ENCODE data around the gene TMCC2.

Gene TMCC2

GRCh38 chr1:205261946-205262691 lies 34.4 kb downstream of the TMCC2 start:
- H3K4me3 ChIP-seq (ENCODE audit: insufficient read depth in 1 of 2, low read depth in 1 of 2, low read length in 2 of 2) = no peak overlapping the region
- H3K14ac ChIP-seq (ENCODE audit: low read length in 2 of 2) = peak overlapping the region in 1 of 2 experiments; percentile 80
- H3K4me2 ChIP-seq (ENCODE audit: low read length, poor library complexity, severe bottlenecking) = no peak overlapping the region
- peak overlapping the region; percentile 90 for H2BK120ac ChIP-seq (ENCODE audit: low read depth, low read length)
- peak overlapping the region; percentile 44 to 95 for H2BK12ac ChIP-seq (ENCODE audit: low read length in 2 of 2)
- peaks cover 29% of the 10 kb centered on the region for H3K4me1 ChIP-seq (ENCODE audit: control insufficient read depth, insufficient read depth, low read depth, low read length)
- no peaks in the 10 kb centered on the region for H3K9me3 ChIP-seq (ENCODE audit: control insufficient read depth, low read length)
- H3K79me1 ChIP-seq (replicated peaks; ENCODE audit: low read length, poor library complexity, severe bottlenecking) = no peaks in the 10 kb centered on the region
- H2AK5ac ChIP-seq (ENCODE audit: low read length, severe bottlenecking) = peak overlapping the region; percentile 40
- H3K36me3 ChIP-seq (ENCODE audit: control insufficient read depth in 1 of 2, insufficient read depth in 2 of 2, low read depth in 1 of 2, low read length in 2 of 2) = no peaks in the 10 kb centered on the region
- peak overlapping the region; percentile 8 for H3K27ac ChIP-seq (ENCODE audit: low read length, poor library complexity, severe bottlenecking)
- H2BK5ac ChIP-seq (ENCODE audit: low read depth, low read length, poor library complexity, severe bottlenecking) = no peak overlapping the region
- H3K23ac ChIP-seq (ENCODE audit: low read length in 2 of 2) = no peak overlapping the region
- peak overlapping the region; percentile 80 to 84 for H3K18ac ChIP-seq (ENCODE audit: low read depth in 1 of 2, low read length in 2 of 2)
- H2BK15ac ChIP-seq (ENCODE audit: low read depth, poor library complexity, severe bottlenecking) = no peak overlapping the region
- H3K4ac ChIP-seq (ENCODE audit: low read depth in 1 of 2, low read length in 2 of 2) = peak overlapping the region; percentile 10 to 88
- no peaks in the 10 kb centered on the region for H3K27me3 ChIP-seq (ENCODE audit: control insufficient read depth in 1 of 2, insufficient read depth in 1 of 2, low read length in 2 of 2)
- DNase-seq = peak; percentile 85
- peak overlapping the region; percentile 70 for H4K8ac ChIP-seq (ENCODE audit: low read length)
- WGBS = 40% methylated on average over 4 of the region's 5 CpGs
- peak overlapping the region; percentile 9 for H3K9ac ChIP-seq (ENCODE audit: low read length)
- peak overlapping the region; percentile 29 for H2AFZ ChIP-seq (ENCODE audit: low read depth, low read length)
- peak overlapping the region; percentile 92 for H4K91ac ChIP-seq (ENCODE audit: low read length)

DNA sequence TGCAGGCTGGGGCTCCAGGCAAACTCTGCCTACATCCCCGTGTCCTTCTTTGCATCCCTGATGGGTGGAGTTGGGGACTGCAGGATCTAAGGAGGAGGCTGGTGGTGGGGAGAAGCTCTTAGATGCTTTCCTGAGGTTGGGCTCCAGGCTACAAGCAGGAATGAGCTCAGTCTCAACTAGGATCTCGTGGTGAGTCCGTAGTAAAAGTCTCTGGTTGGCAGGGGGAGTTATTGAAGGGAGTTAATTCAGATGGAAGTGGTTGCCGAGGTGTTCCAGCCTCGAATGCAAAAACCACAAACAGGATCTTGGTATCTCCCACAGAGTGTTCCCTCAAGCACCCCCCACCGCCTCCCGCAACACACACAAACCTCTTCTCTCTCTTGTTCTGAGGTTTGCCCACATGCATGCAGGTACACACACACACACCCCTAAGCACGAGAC lies 35.0 kb downstream of the TMCC2 start:
- Histone ChIP-seq H2BK5ac (ENCODE audit: low read depth, low read length, poor library complexity, severe bottlenecking) (no peak overlapping the region), H3K36me3 (ENCODE audit: control insufficient read depth in 1 of 2, insufficient read depth in 2 of 2, low read depth in 1 of 2, low read length in 2 of 2) (no peaks in the 10 kb centered on the region), H3K14ac (ENCODE audit: low read length in 2 of 2) (peak overlapping the region in 1 of 2 experiments; percentile 68), H3K18ac (ENCODE audit: low read depth in 1 of 2, low read length in 2 of 2) (peak overlapping the region in 1 of 2 experiments; percentile 61), H3K9me3 (ENCODE audit: control insufficient read depth, low read length) (no peaks in the 10 kb centered on the region), H3K27ac (ENCODE audit: low read length, poor library complexity, severe bottlenecking) (no peak overlapping the region), H3K4ac (ENCODE audit: low read depth in 1 of 2, low read length in 2 of 2) (peak overlapping the region in 1 of 2 experiments; percentile 12), H3K4me2 (ENCODE audit: low read length, poor library complexity, severe bottlenecking) (no peak overlapping the region), H3K4me1 (ENCODE audit: control insufficient read depth, insufficient read depth, low read depth, low read length) (peaks cover 29% of the 10 kb centered on the region), H3K79me1 (replicated peaks; ENCODE audit: low read length, poor library complexity, severe bottlenecking) (no peaks in the 10 kb centered on the region), H3K23ac (ENCODE audit: low read length in 2 of 2) (no peak overlapping the region), H3K27me3 (ENCODE audit: control insufficient read depth in 1 of 2, insufficient read depth in 1 of 2, low read length in 2 of 2) (no peaks in the 10 kb centered on the region), H2BK12ac (ENCODE audit: low read length in 2 of 2) (peak overlapping the region in 1 of 2 experiments; percentile 38), H2AFZ (ENCODE audit: low read depth, low read length) (no peak overlapping the region), H4K8ac (ENCODE audit: low read length) (no peak overlapping the region), H3K4me3 (ENCODE audit: insufficient read depth in 1 of 2, low read depth in 1 of 2, low read length in 2 of 2) (no peak overlapping the region), H2BK120ac (ENCODE audit: low read depth, low read length) (no peak overlapping the region), H3K9ac (ENCODE audit: low read length) (no peak overlapping the region), H2AK5ac (ENCODE audit: low read length, severe bottlenecking) (no peak overlapping the region), H4K91ac (ENCODE audit: low read length) (peak overlapping the region; percentile 76), H2BK15ac (ENCODE audit: low read depth, poor library complexity, severe bottlenecking) (no peak overlapping the region)
- WGBS = 64% methylated on average over 6 of the region's 8 CpGs
- no peak for DNase-seq

GRCh38 chr1:205263580-205264190 lies 35.9 kb downstream of the TMCC2 start:
- Histone ChIP-seq H3K4me1 (ENCODE audit: control insufficient read depth, insufficient read depth, low read depth, low read length) (peaks cover 25% of the 10 kb centered on the region), H3K4ac (ENCODE audit: low read depth in 1 of 2, low read length in 2 of 2) (no peak overlapping the region)

DNA sequence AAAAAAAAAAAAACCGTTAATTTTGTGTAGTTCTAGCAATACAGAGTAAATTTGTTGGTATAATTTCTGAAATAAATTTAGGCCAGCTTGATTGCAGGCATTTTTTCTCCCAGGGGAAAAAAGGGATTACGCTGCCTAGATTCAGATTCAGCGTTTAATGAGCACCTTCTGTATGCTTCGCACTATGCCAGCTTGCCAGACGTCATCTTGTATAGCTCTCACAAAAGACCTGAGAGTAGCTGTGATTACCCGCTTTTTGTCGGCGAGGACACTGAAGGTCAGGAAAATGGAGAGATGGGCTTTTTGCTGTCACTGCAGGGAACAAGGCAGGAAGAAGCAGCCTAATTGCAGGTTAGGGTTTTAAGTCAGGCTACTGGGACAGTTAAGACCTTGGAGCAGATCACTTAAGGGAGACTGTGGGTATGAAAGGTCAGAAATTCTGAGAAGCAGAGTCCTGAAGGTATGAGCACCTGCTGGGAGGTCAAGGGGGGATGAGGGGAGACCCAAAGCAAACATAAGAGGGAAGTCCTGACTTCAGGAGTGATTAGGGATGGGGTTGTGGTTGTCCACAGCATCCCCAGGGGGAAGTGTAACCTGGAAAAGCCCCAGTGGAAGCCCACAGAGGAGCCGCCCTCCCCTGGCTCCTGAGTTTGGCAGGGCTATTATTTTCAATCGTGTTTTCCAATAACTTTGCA lies 39.0 kb downstream of the TMCC2 start:
- no peak overlapping the region for H3K27ac ChIP-seq (ENCODE audit: low read length, poor library complexity, severe bottlenecking)
- WGBS = 92% methylated on average over 10 of the region's 10 CpGs
- H2BK15ac ChIP-seq (ENCODE audit: low read depth, poor library complexity, severe bottlenecking) = no peak overlapping the region

More at GRCh38 chr1:205263580-205264190, 35.9 kb downstream of the TMCC2 start:
- Histone ChIP-seq H3K14ac (ENCODE audit: low read length in 2 of 2) (no peak overlapping the region), H3K9me3 (ENCODE audit: control insufficient read depth, low read length) (no peaks in the 10 kb centered on the region), H3K9ac (ENCODE audit: low read length) (no peak overlapping the region), H2AK5ac (ENCODE audit: low read length, severe bottlenecking) (no peak overlapping the region), H3K4me2 (ENCODE audit: low read length, poor library complexity, severe bottlenecking) (no peak overlapping the region), H3K27me3 (ENCODE audit: control insufficient read depth in 1 of 2, insufficient read depth in 1 of 2, low read length in 2 of 2) (no peaks in the 10 kb centered on the region), H3K27ac (ENCODE audit: low read length, poor library complexity, severe bottlenecking) (no peak overlapping the region), H3K36me3 (ENCODE audit: control insufficient read depth in 1 of 2, insufficient read depth in 2 of 2, low read depth in 1 of 2, low read length in 2 of 2) (no peaks in the 10 kb centered on the region), H3K79me1 (replicated peaks; ENCODE audit: low read length, poor library complexity, severe bottlenecking) (no peaks in the 10 kb centered on the region), H2BK5ac (ENCODE audit: low read depth, low read length, poor library complexity, severe bottlenecking) (no peak overlapping the region), H2BK120ac (ENCODE audit: low read depth, low read length) (no peak overlapping the region), H2AFZ (ENCODE audit: low read depth, low read length) (no peak overlapping the region), H3K18ac (ENCODE audit: low read depth in 1 of 2, low read length in 2 of 2) (no peak overlapping the region), H2BK15ac (ENCODE audit: low read depth, poor library complexity, severe bottlenecking) (no peak overlapping the region), H3K23ac (ENCODE audit: low read length in 2 of 2) (no peak overlapping the region), H4K8ac (ENCODE audit: low read length) (no peak overlapping the region), H2BK12ac (ENCODE audit: low read length in 2 of 2) (no peak overlapping the region), H3K4me3 (ENCODE audit: insufficient read depth in 1 of 2, low read depth in 1 of 2, low read length in 2 of 2) (no peak overlapping the region), H4K91ac (ENCODE audit: low read length) (no peak overlapping the region)
- WGBS = 95% methylated on average over 2 of the region's 2 CpGs
- DNase-seq = no peak

More for the DNA sequence above, 39.0 kb downstream of the TMCC2 start:
- Histone ChIP-seq H3K4ac (ENCODE audit: low read depth in 1 of 2, low read length in 2 of 2) (no peak overlapping the region), H3K4me3 (ENCODE audit: insufficient read depth in 1 of 2, low read depth in 1 of 2, low read length in 2 of 2) (no peak overlapping the region), H3K79me1 (replicated peaks; ENCODE audit: low read length, poor library complexity, severe bottlenecking) (no peaks in the 10 kb centered on the region), H3K4me1 (ENCODE audit: control insufficient read depth, insufficient read depth, low read depth, low read length) (peaks cover 23% of the 10 kb centered on the region), H3K14ac (ENCODE audit: low read length in 2 of 2) (no peak overlapping the region), H2AK5ac (ENCODE audit: low read length, severe bottlenecking) (peak overlapping the region; percentile 34), H2AFZ (ENCODE audit: low read depth, low read length) (no peak overlapping the region), H3K23ac (ENCODE audit: low read length in 2 of 2) (no peak overlapping the region), H3K36me3 (ENCODE audit: control insufficient read depth in 1 of 2, insufficient read depth in 2 of 2, low read depth in 1 of 2, low read length in 2 of 2) (peaks cover 0 to 14% of the 10 kb centered on the region in 2 experiments), H2BK120ac (ENCODE audit: low read depth, low read length) (no peak overlapping the region), H3K9me3 (ENCODE audit: control insufficient read depth, low read length) (no peaks in the 10 kb centered on the region), H2BK12ac (ENCODE audit: low read length in 2 of 2) (no peak overlapping the region), H3K9ac (ENCODE audit: low read length) (peak overlapping the region; percentile 2), H3K4me2 (ENCODE audit: low read length, poor library complexity, severe bottlenecking) (no peak overlapping the region), H4K91ac (ENCODE audit: low read length) (no peak overlapping the region), H2BK5ac (ENCODE audit: low read depth, low read length, poor library complexity, severe bottlenecking) (no peak overlapping the region), H3K18ac (ENCODE audit: low read depth in 1 of 2, low read length in 2 of 2) (no peak overlapping the region), H4K8ac (ENCODE audit: low read length) (no peak overlapping the region), H3K27me3 (ENCODE audit: control insufficient read depth in 1 of 2, insufficient read depth in 1 of 2, low read length in 2 of 2) (no peaks in the 10 kb centered on the region)
- DNase-seq = no peak
